Activated effector memory CD4-positive, alpha-beta T cell treated with Interleukin-2 at 50 U/mL for 16 hours (primary cell): ENCODE results near the gene PARP1.
"Not testable (repeated sequence)": the region's sequence is repeated elsewhere in the genome, so short reads cannot be mapped to it uniquely, and the experiment has no call there.

ENCODE experiments used
- DNase-seq: peaks from one replicate; pipeline ENCODE4 v3.0.0-alpha.2; 2020

PARP1 gene

GRCh38 chr1:226407497-226408284 lies at the start of gene PARP1:
Gene PARP1 (minus strand): TSS chr1:226408093. CDS start chr1:226407929, 164 bp downstream.
- peak; percentile 88 for DNase-seq

GRCh38 chr1:226457307-226457712 lies 49.4 kb upstream of the PARP1 start:
- DNase-seq, result peak; percentile 22

GRCh38 chr1:226455843-226456242 lies 48.0 kb upstream of the PARP1 start:
- no peak for DNase-seq

- DNase-seq, result no peak
These were observed 46.5 kb upstream of the PARP1 start for GRCh38 chr1:226454349-226454748.

- DNase-seq, result no peak
These were observed 45.3 kb upstream of the PARP1 start for GRCh38 chr1:226453015-226453704.

- DNase-seq, result no peak
These were observed 42.8 kb upstream of the PARP1 start for GRCh38 chr1:226450688-226451087.

- DNase-seq, result no peak
These were observed 41.9 kb upstream of the PARP1 start for GRCh38 chr1:226449823-226450222.

- no peak for DNase-seq
These were observed 40.2 kb upstream of the PARP1 start for GRCh38 chr1:226447932-226448665.

- no peak for DNase-seq
These were observed 38.2 kb upstream of the PARP1 start for GRCh38 chr1:226446094-226446493.

GRCh38 chr1:226444901-226445300 lies 37.0 kb upstream of the PARP1 start:
- DNase-seq, result peak; percentile 62

- DNase-seq, result no peak
These were observed 35.5 kb upstream of the PARP1 start for GRCh38 chr1:226443439-226443838.

GRCh38 chr1:226443033-226443432 lies 35.1 kb upstream of the PARP1 start:
- no peak for DNase-seq

- no peak for DNase-seq
These were observed 33.7 kb upstream of the PARP1 start for GRCh38 chr1:226441629-226442028.

GRCh38 chr1:226440512-226440911 lies 32.6 kb upstream of the PARP1 start:
- no peak for DNase-seq

- DNase-seq, result no peak
These were observed 30.1 kb upstream of the PARP1 start for GRCh38 chr1:226438007-226438406.

GRCh38 chr1:226436855-226437491 lies 29.1 kb upstream of the PARP1 start:
- DNase-seq, result no peak

- no peak for DNase-seq
These were observed 28.6 kb upstream of the PARP1 start for GRCh38 chr1:226436472-226436854.

GRCh38 chr1:226433341-226433720 lies 25.4 kb upstream of the PARP1 start:
- no peak for DNase-seq

GRCh38 chr1:226432586-226433340 lies 24.9 kb upstream of the PARP1 start:
- no peak for DNase-seq

GRCh38 chr1:226431898-226432297 lies 24.0 kb upstream of the PARP1 start:
- DNase-seq, result not testable (repeated sequence)

GRCh38 chr1:226429858-226430715 lies 22.2 kb upstream of the PARP1 start:
- no peak for DNase-seq
